ENCODE results near the gene FERD3L. TPM values are rescaled to one million over a fixed set of nuclear protein-coding genes. Genes with fewer than 3 reads are reported as not detected.

Gene FERD3L
- total RNA-seq, 2 donors from 2014 or later = not detected

GRCh38 chr7:19119870-19120486 lies 25.2 kb downstream of the FERD3L start:
- TF ChIP-seq POLR2AphosphoS5 (IDR thresholded peaks at IDR 0.05) = no peak
- no peak for TF ChIP-seq POLR2A (IDR thresholded peaks at IDR 0.05)
- TF ChIP-seq CTCF (IDR thresholded peaks at IDR 0.05) = no peak
- Histone ChIP-seq H3K27ac (no peak overlapping the region), H3K9me3 (no peaks in the 10 kb centered on the region), H3K4me1 (replicated peaks) (no peaks in the 10 kb centered on the region), H3K27me3 (replicated peaks; ENCODE audit: insufficient read depth) (peaks cover 12% of the 10 kb centered on the region), H3K4me3 (no peak overlapping the region), H3K36me3 (no peaks in the 10 kb centered on the region)
- intact Hi-C loops (cut with DNase I) = no loop called here
- WGBS = 28% methylated on average over 10 of the region's 10 CpGs
- no peak for DNase-seq (ENCODE audit: low spot score)

GRCh38 chr7:19119372-19119771 lies 25.8 kb downstream of the FERD3L start:
- H3K27me3 ChIP-seq (replicated peaks; ENCODE audit: insufficient read depth) = peaks cover 14% of the 10 kb centered on the region
- no peak overlapping the region for H3K4me3 ChIP-seq
- intact Hi-C loops (cut with DNase I) = no loop called here
- no peak for DNase-seq (ENCODE audit: low spot score)
- TF ChIP-seq CTCF (IDR thresholded peaks at IDR 0.05) (no peak), POLR2A (IDR thresholded peaks at IDR 0.05) (no peak), POLR2AphosphoS5 (IDR thresholded peaks at IDR 0.05) (no peak)
- no peaks in the 10 kb centered on the region for H3K9me3 ChIP-seq
- no peaks in the 10 kb centered on the region for H3K4me1 ChIP-seq (replicated peaks)
- H3K36me3 ChIP-seq = no peaks in the 10 kb centered on the region
- H3K27ac ChIP-seq = no peak overlapping the region
- WGBS = 37% methylated on average over 8 of the region's 8 CpGs

GRCh38 chr7:19118636-19119371 lies 26.4 kb downstream of the FERD3L start:
- no peak overlapping the region for H3K27ac ChIP-seq
- no peak overlapping the region for H3K4me3 ChIP-seq
- TF ChIP-seq POLR2AphosphoS5 (IDR thresholded peaks at IDR 0.05) = no peak
- TF ChIP-seq CTCF (IDR thresholded peaks at IDR 0.05) = no peak
- TF ChIP-seq POLR2A (IDR thresholded peaks at IDR 0.05) = no peak
- no peaks in the 10 kb centered on the region for H3K4me1 ChIP-seq (replicated peaks)
- intact Hi-C loops (cut with DNase I) = no loop called here
- peaks cover 14% of the 10 kb centered on the region for H3K27me3 ChIP-seq (replicated peaks; ENCODE audit: insufficient read depth)
- 19% methylated on average over 28 of the region's 28 CpGs for WGBS
- DNase-seq (ENCODE audit: low spot score) = no peak
- H3K9me3 ChIP-seq = no peaks in the 10 kb centered on the region
- H3K36me3 ChIP-seq = no peaks in the 10 kb centered on the region

GRCh38 chr7:19117870-19118608 lies 27.2 kb downstream of the FERD3L start:
- Histone ChIP-seq H3K4me1 (replicated peaks) (no peaks in the 10 kb centered on the region), H3K4me3 (peak overlapping the region; percentile 38 to 43), H3K27ac (no peak overlapping the region), H3K27me3 (replicated peaks; ENCODE audit: insufficient read depth) (peaks cover 15% of the 10 kb centered on the region), H3K36me3 (no peaks in the 10 kb centered on the region), H3K9me3 (no peaks in the 10 kb centered on the region)
- DNase-seq (ENCODE audit: low spot score) = no peak
- TF ChIP-seq CTCF (IDR thresholded peaks at IDR 0.05) (no peak), POLR2AphosphoS5 (IDR thresholded peaks at IDR 0.05) (no peak), POLR2A (IDR thresholded peaks at IDR 0.05) (no peak)
- WGBS = 3% methylated on average over 51 of the region's 51 CpGs
- intact Hi-C loops (cut with DNase I) = no loop called here
